GM18858 (cell line): ENCODE results near the gene SLC7A6.
"Not testable (repeated sequence)": the region's sequence is repeated elsewhere in the genome, so short reads cannot be mapped to it uniquely, and the experiment has no call there.

Experiments used
- ATAC-seq: cut with Tn5 transposase; IDR thresholded peaks from one replicate; pipeline ENCODE4 v1.9.1; 2021; ENCODE audit not compliant: unreplicated experiment

SLC7A6 gene

GRCh38 chr16:68281368-68282063 is 17.2 kb downstream of the SLC7A6 start:
- no peak for ATAC-seq

GRCh38 chr16:68282064-68282452 is 17.7 kb downstream of the SLC7A6 start:
- ATAC-seq: no peak

- no peak for ATAC-seq
These were observed 19.0 kb downstream of the SLC7A6 start for GRCh38 chr16:68283346-68283745.

- ATAC-seq: no peak
These were observed 19.7 kb downstream of the SLC7A6 start for GRCh38 chr16:68283801-68284598.

GRCh38 chr16:68284847-68285246 is 20.5 kb downstream of the SLC7A6 start:
- no peak for ATAC-seq

- no peak for ATAC-seq
These were observed 21.4 kb downstream of the SLC7A6 start for GRCh38 chr16:68285683-68286082.

GRCh38 chr16:68286153-68287074 is 22.1 kb downstream of the SLC7A6 start:
- no peak for ATAC-seq

GRCh38 chr16:68287276-68288251 is 23.2 kb downstream of the SLC7A6 start:
- no peak for ATAC-seq

- ATAC-seq: no peak
These were observed 23.9 kb downstream of the SLC7A6 start for GRCh38 chr16:68288252-68288650.

- ATAC-seq: not testable (repeated sequence)
These were observed 24.5 kb downstream of the SLC7A6 start for GRCh38 chr16:68288796-68289195.

- ATAC-seq: no peak
These were observed 24.9 kb downstream of the SLC7A6 start for GRCh38 chr16:68289202-68289601.

- ATAC-seq: peak; percentile 74
These were observed 25.4 kb downstream of the SLC7A6 start for GRCh38 chr16:68289621-68290329.

GRCh38 chr16:68290450-68290849 is 26.1 kb downstream of the SLC7A6 start:
- no peak for ATAC-seq

- no peak for ATAC-seq
These were observed 26.9 kb downstream of the SLC7A6 start for GRCh38 chr16:68291227-68291626.

- no peak for ATAC-seq
These were observed 28.1 kb downstream of the SLC7A6 start for GRCh38 chr16:68292425-68292824.

- no peak for ATAC-seq
These were observed 32.0 kb downstream of the SLC7A6 start for GRCh38 chr16:68296291-68296690.

- ATAC-seq: no peak
These were observed 32.4 kb downstream of the SLC7A6 start for GRCh38 chr16:68296693-68297092.

- ATAC-seq: no peak
These were observed 33.6 kb downstream of the SLC7A6 start for GRCh38 chr16:68297908-68298307.

GRCh38 chr16:68298312-68298711 is 34.0 kb downstream of the SLC7A6 start:
- ATAC-seq: no peak
